GM18909 (cell line): ENCODE results near the gene AKAP13.
A peak's percentile ranks its signal among the peaks of the same experiment; 100 is the strongest.

Experiments
- ATAC-seq: cut with Tn5 transposase; IDR thresholded peaks from one replicate; pipeline ENCODE4 v1.9.1; 2021; ENCODE audit warnings: mild to moderate bottlenecking; ENCODE audit not compliant: unreplicated experiment, poor library complexity

AKAP13 gene

GRCh38 chr15:85704066-85704465, 323.7 kb downstream of the AKAP13 start:
- ATAC-seq = no peak

- ATAC-seq = no peak
Observed at GRCh38 chr15:85704720-85705429, 324.5 kb downstream of the AKAP13 start.

GRCh38 chr15:85706779-85707518, 326.5 kb downstream of the AKAP13 start:
- peak; percentile 44 for ATAC-seq

- peak; percentile 27 for ATAC-seq
Observed at GRCh38 chr15:85707519-85708338, 327.3 kb downstream of the AKAP13 start.

- no peak for ATAC-seq
Observed at GRCh38 chr15:85708402-85708941, 328.1 kb downstream of the AKAP13 start.

GRCh38 chr15:85709250-85709649, 328.8 kb downstream of the AKAP13 start:
- ATAC-seq = no peak

- ATAC-seq = peak; percentile 40
Observed at GRCh38 chr15:85710340-85710842, 330.0 kb downstream of the AKAP13 start.

GRCh38 chr15:85711580-85712192, 331.3 kb downstream of the AKAP13 start:
- ATAC-seq = no peak

GRCh38 chr15:85716261-85716660, 335.9 kb downstream of the AKAP13 start:
- ATAC-seq = no peak

GRCh38 chr15:85717212-85717611, 336.8 kb downstream of the AKAP13 start:
- no peak for ATAC-seq

GRCh38 chr15:85718271-85718971, 338.0 kb downstream of the AKAP13 start:
- peak; percentile 67 for ATAC-seq

- no peak for ATAC-seq
Observed at GRCh38 chr15:85718981-85719380, 338.6 kb downstream of the AKAP13 start.

- no peak for ATAC-seq
Observed at GRCh38 chr15:85722374-85723152, 342.2 kb downstream of the AKAP13 start.

- ATAC-seq = no peak
Observed at GRCh38 chr15:85723960-85724945, 343.9 kb downstream of the AKAP13 start.

GRCh38 chr15:85725019-85725418, 344.6 kb downstream of the AKAP13 start:
- ATAC-seq = no peak

GRCh38 chr15:85725564-85725963, 345.2 kb downstream of the AKAP13 start:
- no peak for ATAC-seq

GRCh38 chr15:85726454-85726853, 346.1 kb downstream of the AKAP13 start:
- no peak for ATAC-seq

GRCh38 chr15:85727068-85727467, 346.7 kb downstream of the AKAP13 start:
- ATAC-seq = no peak
